HL-60 (cell line): ENCODE data around the gene PCED1B.

Experiments used
- DNase-seq, 2 experiments: peaks; one replicate each; pipeline ENCODE4 v3.0.0-alpha.2; 2010 to 2020; ENCODE audit warnings: low read depth in 1 of 2, low spot score in 1 of 2
- H3K27ac ChIP-seq: fragments of 250-450 bp; sonication (Bioruptor Pico); replicated peaks from 2 replicates; pipeline ENCODE4 v1.5.1; 2020; ENCODE audit warnings: mild to moderate bottlenecking, moderate library complexity
- H3K27me3 ChIP-seq: fragments of 250-450 bp; sonication (Bioruptor Pico); 2 replicates; pipeline ENCODE4 v1.5.1; 2021; ENCODE audit warnings: mild to moderate bottlenecking, moderate library complexity; ENCODE audit not compliant: insufficient read depth, poor library complexity, severe bottlenecking
- H3K4me3 ChIP-seq: replicated peaks from 2 replicates; pipeline ENCODE4 v1.5.1; 2011; ENCODE audit warnings: mild to moderate bottlenecking, control low read depth, low read length; ENCODE audit not compliant: insufficient read depth
- CTCF ChIP-seq: IDR thresholded peaks from one replicate; pipeline ENCODE4 v1.5.1; 2011; ENCODE audit warnings: low read length, control low read depth, inconsistent platforms; ENCODE audit not compliant: insufficient read depth
- GABPA ChIP-seq: IDR thresholded peaks from 2 replicates; pipeline ENCODE4 v1.6.1; 2012; ENCODE audit warnings: low read depth
- POLR2AphosphoS5 ChIP-seq: IDR thresholded peaks from 2 replicates; pipeline ENCODE4 v1.6.1; 2012; ENCODE audit warnings: low read depth
- REST ChIP-seq: IDR thresholded peaks from 2 replicates; pipeline ENCODE4 v1.6.1; 2012; ENCODE audit warnings: low read depth; ENCODE audit not compliant: insufficient replicate concordance
- SPI1 ChIP-seq: IDR thresholded peaks from 2 replicates; pipeline ENCODE4 v1.6.1; 2012; ENCODE audit warnings: low read depth, mild to moderate bottlenecking, borderline replicate concordance

Gene PCED1B

GRCh38 chr12:47123730-47124129, 44.3 kb downstream of the PCED1B start:
- no peak for DNase-seq
- Histone ChIP-seq H3K27ac (no peak overlapping the region), H3K27me3 (no peaks in the 10 kb centered on the region), H3K4me3 (no peak overlapping the region)
- TF ChIP-seq CTCF (no peak), REST (no peak), POLR2AphosphoS5 (no peak), GABPA (no peak), SPI1 (no peak)

- no peak overlapping the region for H3K4me3 ChIP-seq
- no peak for DNase-seq
- H3K27me3 ChIP-seq: no peaks in the 10 kb centered on the region
- TF ChIP-seq SPI1 (no peak), GABPA (no peak), CTCF (no peak), REST (no peak), POLR2AphosphoS5 (no peak)
- no peak overlapping the region for H3K27ac ChIP-seq
These were observed 45.0 kb downstream of the PCED1B start for GRCh38 chr12:47124451-47124850.

- Histone ChIP-seq H3K4me3 (no peak overlapping the region), H3K27ac (no peak overlapping the region), H3K27me3 (no peaks in the 10 kb centered on the region)
- no peak for DNase-seq
- TF ChIP-seq REST: no peak
- TF ChIP-seq CTCF: no peak
- TF ChIP-seq SPI1: no peak
- TF ChIP-seq GABPA: no peak
- no peak for TF ChIP-seq POLR2AphosphoS5
These were observed 46.8 kb downstream of the PCED1B start for GRCh38 chr12:47126246-47126645.
